ENCODE measurements around the gene RTKN2.

Gene RTKN2

GRCh38 chr10:62180677-62181076, 88.0 kb downstream of the RTKN2 start:
- Mint-ChIP-seq H3K36me3 (peaks cover 13% of the 10 kb centered on the region), H3K27me3 (no peaks in the 10 kb centered on the region), H3K27ac (peak overlapping the region; percentile 97), H3K4me3 (peak overlapping the region; percentile 34), H3K9me3 (peaks cover 30% of the 10 kb centered on the region), H3K4me1 (peaks cover 90% of the 10 kb centered on the region)

DNA sequence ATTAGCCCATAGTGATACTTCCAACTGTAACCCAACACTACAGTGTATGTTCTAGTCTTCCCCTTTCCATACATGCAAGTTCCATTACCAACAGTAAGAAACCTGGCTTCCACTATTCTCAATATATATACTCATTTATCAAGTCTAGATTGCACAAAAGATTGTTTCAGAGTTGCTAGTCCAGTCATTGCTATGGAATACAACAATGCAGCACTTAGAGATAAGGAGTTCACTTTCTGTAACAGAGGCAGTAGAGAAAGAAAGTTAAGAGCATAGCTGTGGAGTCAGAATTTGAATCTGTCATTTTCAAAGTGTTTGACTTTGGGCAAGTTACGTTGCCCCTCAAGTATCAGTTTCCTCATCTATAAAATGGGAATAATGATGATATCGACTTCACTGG, 90.1 kb downstream of the RTKN2 start:
- Mint-ChIP-seq H3K4me3 (no peak overlapping the region), H3K4me1 (peaks cover 82% of the 10 kb centered on the region), H3K9me3 (peaks cover 30% of the 10 kb centered on the region), H3K36me3 (peaks cover 9% of the 10 kb centered on the region), H3K27ac (peak overlapping the region; percentile 19), H3K27me3 (no peaks in the 10 kb centered on the region)

DNA sequence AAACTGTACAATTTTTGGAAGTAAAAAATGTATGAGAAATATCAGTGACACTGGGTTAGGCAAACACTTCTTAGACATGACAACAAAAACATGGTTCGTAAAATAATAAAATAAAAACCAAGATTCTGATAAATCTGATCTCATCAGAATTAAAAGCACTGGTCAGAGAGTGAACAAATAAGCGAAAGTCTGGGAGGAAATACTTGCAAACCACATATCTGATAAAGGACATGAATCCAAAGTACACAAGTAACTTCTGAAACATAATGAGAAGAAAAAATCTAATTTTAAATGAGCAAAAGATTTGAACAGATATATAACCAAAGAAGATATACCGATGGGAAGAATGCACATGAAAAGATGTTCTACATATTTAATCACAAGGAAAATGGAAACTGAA, 91.5 kb downstream of the RTKN2 start:
- Mint-ChIP-seq H3K9me3 (peaks cover 34% of the 10 kb centered on the region), H3K27me3 (no peaks in the 10 kb centered on the region), H3K27ac (peak overlapping the region; percentile 2), H3K4me1 (peaks cover 69% of the 10 kb centered on the region), H3K36me3 (peaks cover 14% of the 10 kb centered on the region), H3K4me3 (no peak overlapping the region)

DNA sequence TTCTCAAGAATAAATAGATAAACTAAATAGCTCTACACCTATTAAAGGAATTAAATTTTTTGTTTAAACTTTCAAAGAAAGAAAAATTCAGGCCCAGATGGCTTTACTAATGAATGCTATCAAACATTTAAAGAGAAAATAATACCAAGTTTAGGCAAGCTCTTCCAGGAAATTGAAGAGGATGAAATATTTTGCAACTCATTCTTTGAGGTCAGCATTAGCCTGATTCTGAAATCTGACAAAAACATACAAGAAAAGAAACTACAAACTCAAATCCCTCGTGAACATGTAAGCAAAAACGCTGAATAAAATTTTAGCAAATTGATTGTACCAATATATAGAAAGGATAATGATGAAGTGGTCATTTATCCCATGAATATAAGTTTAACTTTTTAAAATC, 93.4 kb downstream of the RTKN2 start:
- H3K27me3 Mint-ChIP-seq = no peaks in the 10 kb centered on the region
- H3K27ac Mint-ChIP-seq = no peak overlapping the region
- peaks cover 32% of the 10 kb centered on the region for H3K9me3 Mint-ChIP-seq
- H3K36me3 Mint-ChIP-seq = peaks cover 9% of the 10 kb centered on the region
- H3K4me3 Mint-ChIP-seq = no peak overlapping the region
- peaks cover 51% of the 10 kb centered on the region for H3K4me1 Mint-ChIP-seq

- Mint-ChIP-seq H3K27ac (no peak overlapping the region), H3K36me3 (peaks cover 7% of the 10 kb centered on the region), H3K9me3 (peaks cover 23% of the 10 kb centered on the region), H3K27me3 (no peaks in the 10 kb centered on the region), H3K4me3 (no peak overlapping the region), H3K4me1 (peaks cover 33% of the 10 kb centered on the region)
Observed at GRCh38 chr10:62172465-62172864, 96.2 kb downstream of the RTKN2 start.

- no peaks in the 10 kb centered on the region for H3K27me3 Mint-ChIP-seq
- H3K4me3 Mint-ChIP-seq = no peak overlapping the region
- H3K36me3 Mint-ChIP-seq = peaks cover 7% of the 10 kb centered on the region
- H3K4me1 Mint-ChIP-seq = peaks cover 31% of the 10 kb centered on the region
- peaks cover 18% of the 10 kb centered on the region for H3K9me3 Mint-ChIP-seq
- H3K27ac Mint-ChIP-seq = no peak overlapping the region
Observed at GRCh38 chr10:62171791-62172190, 96.9 kb downstream of the RTKN2 start.

GRCh38 chr10:62170732-62171131, 97.9 kb downstream of the RTKN2 start:
- peaks cover 23% of the 10 kb centered on the region for H3K4me1 Mint-ChIP-seq
- no peak overlapping the region for H3K4me3 Mint-ChIP-seq
- H3K27me3 Mint-ChIP-seq = no peaks in the 10 kb centered on the region
- no peak overlapping the region for H3K27ac Mint-ChIP-seq
- H3K9me3 Mint-ChIP-seq = peaks cover 12% of the 10 kb centered on the region
- H3K36me3 Mint-ChIP-seq = peaks cover 5% of the 10 kb centered on the region

- no peak overlapping the region for H3K4me3 Mint-ChIP-seq
- H3K27ac Mint-ChIP-seq = no peak overlapping the region
Observed at GRCh38 chr10:62166331-62167131, 102.1 kb downstream of the RTKN2 start.

GRCh38 chr10:62165803-62166202, 102.8 kb downstream of the RTKN2 start:
- Mint-ChIP-seq H3K4me3 (no peak overlapping the region), H3K27ac (no peak overlapping the region), H3K36me3 (no peaks in the 10 kb centered on the region), H3K4me1 (peaks cover 16% of the 10 kb centered on the region), H3K27me3 (no peaks in the 10 kb centered on the region), H3K9me3 (no peaks in the 10 kb centered on the region)

More at GRCh38 chr10:62166331-62167131, 102.1 kb downstream of the RTKN2 start:
- no peaks in the 10 kb centered on the region for H3K36me3 Mint-ChIP-seq
- H3K27me3 Mint-ChIP-seq = no peaks in the 10 kb centered on the region
- peaks cover 10% of the 10 kb centered on the region for H3K4me1 Mint-ChIP-seq
- H3K9me3 Mint-ChIP-seq = peaks cover 2% of the 10 kb centered on the region

DNA sequence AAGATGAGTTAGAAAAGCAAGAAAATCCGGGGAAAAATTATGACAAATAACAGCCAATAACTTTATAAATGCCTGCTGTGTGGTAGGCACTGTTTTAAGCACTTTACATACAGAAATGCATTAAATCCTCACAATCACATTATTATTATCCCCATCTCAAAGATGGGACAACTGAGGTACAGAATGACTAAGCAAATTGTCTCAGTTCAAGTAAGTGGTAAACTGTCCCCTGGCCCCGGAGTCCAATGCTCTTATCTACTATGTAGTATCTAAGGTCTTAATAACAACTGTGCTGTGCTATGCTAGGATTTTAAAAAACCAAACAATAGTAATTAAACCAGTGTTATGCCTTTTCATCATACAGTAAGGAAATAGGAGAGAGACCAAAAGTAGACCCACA, 105.6 kb downstream of the RTKN2 start:
- H3K27me3 Mint-ChIP-seq = no peaks in the 10 kb centered on the region
- H3K36me3 Mint-ChIP-seq = no peaks in the 10 kb centered on the region
- no peak overlapping the region for H3K4me3 Mint-ChIP-seq
- no peaks in the 10 kb centered on the region for H3K9me3 Mint-ChIP-seq
- H3K4me1 Mint-ChIP-seq = peaks cover 31% of the 10 kb centered on the region
- H3K27ac Mint-ChIP-seq = no peak overlapping the region

DNA sequence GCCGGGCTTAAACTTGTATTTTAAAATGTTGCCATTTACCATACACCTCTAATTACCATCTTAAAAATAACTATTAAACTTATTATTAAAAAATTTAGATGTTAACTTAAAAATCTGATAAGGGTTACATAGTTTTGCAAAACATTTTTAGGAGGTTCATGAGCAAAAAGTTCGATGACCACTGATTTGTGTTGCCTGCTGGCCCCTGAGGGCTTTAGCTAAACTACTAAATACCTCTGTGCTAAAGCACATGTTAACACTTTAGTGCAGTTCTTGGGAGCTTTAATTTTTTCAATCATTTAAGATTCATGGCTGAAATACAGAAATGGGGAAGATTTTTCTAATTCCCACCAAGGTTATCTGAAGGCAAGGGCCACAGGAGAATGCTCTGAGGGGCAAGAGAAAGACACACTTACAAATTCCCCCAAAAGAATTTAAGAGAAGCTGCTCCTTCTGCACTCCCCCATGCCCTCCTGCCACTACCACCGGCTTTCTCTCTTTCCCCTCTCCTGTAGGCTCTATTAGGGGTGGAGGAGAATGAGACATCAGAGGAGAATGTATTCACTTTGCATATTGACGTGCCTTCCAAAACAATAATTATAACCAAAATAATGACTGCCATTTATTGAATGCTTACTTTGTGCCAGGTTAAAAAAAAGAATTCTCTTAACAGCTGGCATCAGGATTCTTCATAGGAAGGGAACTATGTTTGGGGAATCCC, 106.2 kb downstream of the RTKN2 start:
- Mint-ChIP-seq H3K9me3 (no peaks in the 10 kb centered on the region), H3K4me3 (no peak overlapping the region), H3K27me3 (no peaks in the 10 kb centered on the region)

DNA sequence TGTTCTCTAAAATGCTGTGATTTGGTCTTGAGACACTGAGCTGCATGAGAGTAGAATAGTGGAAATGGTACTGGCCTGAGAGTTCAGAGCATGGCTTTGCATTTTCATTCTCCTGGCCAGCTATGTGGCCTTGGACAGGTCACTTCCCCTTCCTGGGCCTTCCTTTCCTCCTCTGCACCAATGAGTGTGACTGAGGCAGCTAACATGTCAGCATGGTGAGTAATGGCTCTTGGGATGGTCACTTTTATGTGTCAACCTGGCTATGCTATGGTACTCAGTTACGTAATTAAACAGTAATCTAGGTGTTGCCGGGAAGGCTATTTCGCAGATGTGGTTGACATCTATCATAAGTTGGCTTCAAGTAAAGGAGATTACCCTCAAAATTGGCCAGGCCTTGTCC, 109.3 kb downstream of the RTKN2 start:
- Mint-ChIP-seq H3K4me1 (peaks cover 28% of the 10 kb centered on the region), H3K36me3 (no peaks in the 10 kb centered on the region), H3K27me3 (no peaks in the 10 kb centered on the region), H3K9me3 (no peaks in the 10 kb centered on the region), H3K4me3 (no peak overlapping the region), H3K27ac (no peak overlapping the region)

More for the DNA sequence above, 106.2 kb downstream of the RTKN2 start:
- Mint-ChIP-seq H3K4me1 (peaks cover 28% of the 10 kb centered on the region), H3K36me3 (no peaks in the 10 kb centered on the region), H3K27ac (no peak overlapping the region)

DNA sequence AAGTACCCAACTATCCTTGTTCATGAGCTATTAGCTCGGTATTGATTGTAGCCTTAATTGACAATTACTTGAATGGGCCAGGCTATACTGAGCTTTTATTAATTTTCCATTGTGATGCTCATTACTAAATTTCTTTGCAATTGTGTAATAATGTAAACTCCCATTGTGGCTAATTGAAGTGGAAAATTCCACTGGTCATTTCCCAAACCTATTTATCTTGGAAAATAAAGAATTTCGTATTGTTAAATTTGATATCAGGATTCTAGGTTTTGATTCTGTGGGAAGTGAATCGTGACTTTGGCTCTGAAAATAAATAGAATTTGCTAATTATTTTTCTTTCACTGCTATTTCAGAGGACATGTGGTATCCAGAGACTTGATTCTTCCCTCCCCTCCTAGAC, 111.0 kb downstream of the RTKN2 start:
- no peaks in the 10 kb centered on the region for H3K9me3 Mint-ChIP-seq
- H3K27me3 Mint-ChIP-seq = no peaks in the 10 kb centered on the region
- H3K27ac Mint-ChIP-seq = no peak overlapping the region
- peaks cover 29% of the 10 kb centered on the region for H3K4me1 Mint-ChIP-seq
- no peak overlapping the region for H3K4me3 Mint-ChIP-seq
- no peaks in the 10 kb centered on the region for H3K36me3 Mint-ChIP-seq

DNA sequence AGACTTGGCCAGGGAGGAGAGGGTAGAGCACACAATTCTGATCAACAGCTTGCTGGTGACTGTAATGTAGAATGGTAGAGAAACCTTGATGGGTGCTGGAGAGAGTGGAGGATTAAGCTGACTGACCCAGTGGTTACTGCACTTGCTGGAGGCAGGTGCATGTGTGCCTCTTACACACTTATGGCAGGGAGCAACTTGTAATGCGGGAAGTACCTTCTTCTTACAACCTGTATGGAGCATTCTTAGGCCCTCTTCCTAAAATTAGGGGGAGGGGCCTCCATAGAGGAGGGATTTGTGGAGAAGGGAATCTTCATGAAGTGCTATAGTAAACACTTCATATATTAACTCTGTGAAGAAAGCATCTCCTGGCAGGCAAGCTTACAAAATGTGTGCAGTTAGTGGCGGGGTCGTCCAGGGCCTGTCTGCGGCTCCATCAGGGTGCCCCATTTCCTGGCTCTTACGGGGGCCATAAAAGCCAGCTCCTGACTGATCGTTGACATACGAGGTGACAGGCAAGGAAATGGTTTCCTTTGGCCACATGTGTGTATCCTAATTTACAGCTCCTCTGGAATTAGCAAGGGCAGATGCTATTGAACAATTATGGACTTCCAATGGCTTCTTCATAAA, 113.5 kb downstream of the RTKN2 start:
- no peak overlapping the region for H3K4me3 Mint-ChIP-seq
- H3K9me3 Mint-ChIP-seq = no peaks in the 10 kb centered on the region
- H3K4me1 Mint-ChIP-seq = peaks cover 20% of the 10 kb centered on the region
- H3K27ac Mint-ChIP-seq = no peak overlapping the region
- no peaks in the 10 kb centered on the region for H3K27me3 Mint-ChIP-seq
- no peaks in the 10 kb centered on the region for H3K36me3 Mint-ChIP-seq

DNA sequence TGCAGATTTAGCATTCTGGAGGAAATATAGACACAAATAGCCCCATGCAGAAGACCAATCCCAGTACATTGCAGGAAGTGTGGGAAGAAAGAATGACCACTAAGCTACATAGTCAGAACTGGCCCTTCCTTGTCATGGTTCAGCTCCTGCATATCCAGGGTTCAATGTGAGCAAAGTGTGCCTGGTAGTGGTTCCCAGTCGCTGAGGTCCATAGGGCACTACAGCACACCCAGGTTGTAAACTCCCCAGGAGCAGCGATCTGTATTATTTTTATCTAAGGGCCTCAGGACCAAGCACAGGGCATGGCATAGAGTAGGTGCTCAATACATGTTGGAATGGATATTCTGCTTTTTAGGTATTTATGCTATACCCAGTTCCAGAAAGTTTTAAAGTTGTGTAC, 114.4 kb downstream of the RTKN2 start:
- no peak overlapping the region for H3K27ac Mint-ChIP-seq
- H3K36me3 Mint-ChIP-seq = no peaks in the 10 kb centered on the region
- no peak overlapping the region for H3K4me3 Mint-ChIP-seq
- peaks cover 13% of the 10 kb centered on the region for H3K4me1 Mint-ChIP-seq
- no peaks in the 10 kb centered on the region for H3K27me3 Mint-ChIP-seq
- no peaks in the 10 kb centered on the region for H3K9me3 Mint-ChIP-seq

DNA sequence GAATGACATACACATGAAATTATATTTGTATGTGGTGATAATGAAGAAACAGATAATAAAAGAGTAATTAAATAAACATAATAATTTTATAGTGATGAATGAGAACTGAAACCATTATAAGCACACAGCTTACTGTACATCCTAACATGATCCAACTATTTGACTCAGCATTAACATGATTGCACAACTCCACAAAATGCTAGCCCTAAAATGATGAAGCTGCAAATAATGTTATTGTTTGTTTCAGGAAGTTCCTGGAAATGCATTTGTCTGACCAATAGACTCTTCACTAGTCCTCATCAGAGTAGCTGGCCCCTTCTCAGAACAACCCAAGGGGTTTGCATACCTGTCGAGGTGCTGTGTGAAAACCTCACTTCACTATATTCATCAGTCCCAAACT, 115.5 kb downstream of the RTKN2 start:
- Mint-ChIP-seq H3K9me3 (no peaks in the 10 kb centered on the region), H3K36me3 (no peaks in the 10 kb centered on the region), H3K4me3 (no peak overlapping the region), H3K4me1 (peaks cover 14% of the 10 kb centered on the region), H3K27ac (no peak overlapping the region), H3K27me3 (no peaks in the 10 kb centered on the region)

Measured in activated naive CD4-positive, alpha-beta T cell treated with anti-CD3 and anti-CD28 coated beads, Interleukin-2, amount 50 U/mL, for 24 hours (primary cell).